Breast epithelium (tissue), 3 donors: ENCODE data around the gene SCAP.

ENCODE experiments used
- POLR2AphosphoS5 ChIP-seq, 3 donors: sonication (generic); formaldehyde crosslinking; IDR thresholded peaks; one replicate each; pipeline ENCODE4 v1.6.1; 2017; ENCODE audit warnings: antibody characterized with exemption in 3 of 3
- TF ChIP-seq, protein P1 (sequence below), 3 donors: fragments of 450-650 bp; IDR thresholded peaks; one replicate each; pipeline ENCODE4 v1.5.1; 2016 to 2017; ENCODE audit warnings: antibody characterized with exemption in 3 of 3, mild to moderate bottlenecking in 3 of 3, moderate library complexity in 3 of 3

DNA sequence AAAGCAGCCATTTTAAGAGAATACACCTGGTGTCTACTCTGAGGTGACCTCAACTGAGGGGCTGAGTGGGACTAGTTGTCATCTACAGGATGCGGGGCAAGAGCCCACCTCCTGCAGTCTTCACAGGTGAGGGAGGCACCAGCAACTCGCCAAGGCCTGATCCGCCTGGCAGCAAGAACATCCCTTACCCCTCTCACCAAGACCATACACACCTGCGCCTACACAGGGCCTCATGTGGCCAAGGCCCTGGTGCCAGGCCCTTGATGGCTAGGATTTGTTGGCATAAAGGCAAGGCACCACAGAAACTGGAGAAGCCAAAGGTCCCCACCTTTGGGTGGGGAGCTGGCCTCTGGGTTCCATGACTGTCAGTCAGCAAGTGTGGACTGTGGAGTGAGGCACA, 19.4 kb upstream of the SCAP start:
- TF ChIP-seq, protein P1, sequence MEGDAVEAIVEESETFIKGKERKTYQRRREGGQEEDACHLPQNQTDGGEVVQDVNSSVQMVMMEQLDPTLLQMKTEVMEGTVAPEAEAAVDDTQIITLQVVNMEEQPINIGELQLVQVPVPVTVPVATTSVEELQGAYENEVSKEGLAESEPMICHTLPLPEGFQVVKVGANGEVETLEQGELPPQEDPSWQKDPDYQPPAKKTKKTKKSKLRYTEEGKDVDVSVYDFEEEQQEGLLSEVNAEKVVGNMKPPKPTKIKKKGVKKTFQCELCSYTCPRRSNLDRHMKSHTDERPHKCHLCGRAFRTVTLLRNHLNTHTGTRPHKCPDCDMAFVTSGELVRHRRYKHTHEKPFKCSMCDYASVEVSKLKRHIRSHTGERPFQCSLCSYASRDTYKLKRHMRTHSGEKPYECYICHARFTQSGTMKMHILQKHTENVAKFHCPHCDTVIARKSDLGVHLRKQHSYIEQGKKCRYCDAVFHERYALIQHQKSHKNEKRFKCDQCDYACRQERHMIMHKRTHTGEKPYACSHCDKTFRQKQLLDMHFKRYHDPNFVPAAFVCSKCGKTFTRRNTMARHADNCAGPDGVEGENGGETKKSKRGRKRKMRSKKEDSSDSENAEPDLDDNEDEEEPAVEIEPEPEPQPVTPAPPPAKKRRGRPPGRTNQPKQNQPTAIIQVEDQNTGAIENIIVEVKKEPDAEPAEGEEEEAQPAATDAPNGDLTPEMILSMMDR (IDR thresholded peaks at IDR 0.05) = no peak
- no peak for TF ChIP-seq POLR2AphosphoS5 (IDR thresholded peaks at IDR 0.05)
